Measurements from ENCODE around the gene TMEM270. TPM values are rescaled to one million over a fixed set of nuclear protein-coding genes. Genes with fewer than 3 reads are reported as not detected.

Gene TMEM270
- total and polyA plus RNA-seq, 7 donors: 0.39 TPM; not detected in 6

- H3K27ac ChIP-seq: peak overlapping the region; percentile 19 to 69 (median 42)
- intact Hi-C loops (cut with DNase I): no loop called here
- no peak for DNase-seq
These were observed 39.3 kb downstream of the TMEM270 start for GRCh38 chr7:73900286-73900685.

GRCh38 chr7:73901231-73901822, 40.4 kb downstream of the TMEM270 start:
- Histone ChIP-seq H3K36me3 (no peaks in the 10 kb centered on the region), H3K4me1 (peaks cover 0 to 25% (median 6%) of the 10 kb centered on the region in 4 donors), H3K27ac (no peak overlapping the region), H3K27me3 (no peaks in the 10 kb centered on the region), H3K4me3 (no peak overlapping the region), H3K9me3 (peaks cover 0 to 3% (median 0%) of the 10 kb centered on the region in 4 donors)
- peak; percentile 39 for DNase-seq
- intact Hi-C loops (cut with DNase I): no loop called here
- WGBS, 2 donors: 85 to 95% methylated on average over 3 of the region's 3 CpGs
- TF ChIP-seq POLR2AphosphoS5 (IDR thresholded peaks at IDR 0.05) (no peak), POLR2A (IDR thresholded peaks at IDR 0.05) (no peak), EP300 (IDR thresholded peaks at IDR 0.05) (no peak), CTCF (IDR thresholded peaks at IDR 0.05) (no peak)

More at GRCh38 chr7:73900286-73900685, 39.3 kb downstream of the TMEM270 start:
- Histone ChIP-seq H3K36me3 (no peaks in the 10 kb centered on the region), H3K4me3 (no peak overlapping the region), H3K4me1 (peaks cover 0 to 25% (median 6%) of the 10 kb centered on the region in 4 donors), H3K27me3 (no peaks in the 10 kb centered on the region), H3K9me3 (peaks cover 0 to 3% (median 0%) of the 10 kb centered on the region in 4 donors)
- TF ChIP-seq POLR2A (IDR thresholded peaks at IDR 0.05) (no peak), CTCF (IDR thresholded peaks at IDR 0.05) (no peak), EP300 (IDR thresholded peaks at IDR 0.05) (no peak), POLR2AphosphoS5 (IDR thresholded peaks at IDR 0.05) (no peak)
- WGBS, 2 donors: 69 to 79% methylated on average over 5 of the region's 5 CpGs

GRCh38 chr7:73901823-73902597, 41.1 kb downstream of the TMEM270 start:
- peaks cover 0 to 2% (median 0%) of the 10 kb centered on the region in 4 donors for H3K9me3 ChIP-seq
- TF ChIP-seq CTCF (IDR thresholded peaks at IDR 0.05): no peak
- TF ChIP-seq POLR2A (IDR thresholded peaks at IDR 0.05): no peak
- TF ChIP-seq POLR2AphosphoS5 (IDR thresholded peaks at IDR 0.05): no peak
- no peak for TF ChIP-seq EP300 (IDR thresholded peaks at IDR 0.05)
- H3K4me1 ChIP-seq: peaks cover 0 to 25% (median 6%) of the 10 kb centered on the region in 4 donors
- 87 to 90% methylated on average over 15 of the region's 15 CpGs for WGBS, 2 donors
- intact Hi-C loops (cut with DNase I): no loop called here
- DNase-seq: peak; percentile 69
- H3K4me3 ChIP-seq: no peak overlapping the region
- H3K27ac ChIP-seq: no peak overlapping the region
- H3K27me3 ChIP-seq: no peaks in the 10 kb centered on the region
- no peaks in the 10 kb centered on the region for H3K36me3 ChIP-seq

- no peak for TF ChIP-seq EP300 (IDR thresholded peaks at IDR 0.05)
- TF ChIP-seq CTCF (IDR thresholded peaks at IDR 0.05): no peak
- TF ChIP-seq POLR2AphosphoS5 (IDR thresholded peaks at IDR 0.05): no peak
- TF ChIP-seq POLR2A (IDR thresholded peaks at IDR 0.05): no peak
- Histone ChIP-seq H3K4me1 (peaks cover 0 to 25% (median 6%) of the 10 kb centered on the region in 4 donors), H3K27ac (no peak overlapping the region), H3K9me3 (no peaks in the 10 kb centered on the region), H3K4me3 (no peak overlapping the region), H3K27me3 (no peaks in the 10 kb centered on the region), H3K36me3 (no peaks in the 10 kb centered on the region)
- intact Hi-C loops (cut with DNase I): no loop called here
- DNase-seq: peak; percentile 49
- 88 to 90% methylated on average over 15 of the region's 15 CpGs for WGBS, 2 donors
These were observed 42.6 kb downstream of the TMEM270 start for GRCh38 chr7:73903321-73904218.

Measured in sigmoid colon (tissue), 7 donors.